ENCODE measurements around the gene DLG5.

DLG5 gene

GRCh38 chr10:77796311-77796915 lies 130.1 kb downstream of the DLG5 start:
- H3K27ac ChIP-seq (ENCODE audit: extremely low read depth, low read depth, low read length), result no peak overlapping the region
- POLR2A ChIA-PET, result no interaction called here
- TF ChIP-seq ZNF792 (tag by site-specific recombination; IDR thresholded peaks at IDR 0.05), result no peak
- TF ChIP-seq ZNF214 (tag by site-specific recombination; IDR thresholded peaks at IDR 0.05; ENCODE audit: borderline replicate concordance), result no peak
- TF ChIP-seq ZNF155 (tag by site-specific recombination; IDR thresholded peaks at IDR 0.05), result no peak
- TF ChIP-seq ZNF658 (tag by site-specific recombination; IDR thresholded peaks at IDR 0.05), result no peak
- TF ChIP-seq ZBTB10 (tag by site-specific recombination; IDR thresholded peaks at IDR 0.05), result no peak
- no peak for TF ChIP-seq SALL2 (tag by site-specific recombination; IDR thresholded peaks at IDR 0.05; ENCODE audit: borderline replicate concordance)
- TF ChIP-seq ZNF423 (tag by site-specific recombination; IDR thresholded peaks at IDR 0.05), result no peak
- TF ChIP-seq ZNF239 (tag by site-specific recombination; IDR thresholded peaks at IDR 0.05), result no peak
- TF ChIP-seq HOXA7 (CRISPR knock-in tag; IDR thresholded peaks at IDR 0.05; ENCODE audit: borderline replicate concordance), result no peak
- TF ChIP-seq ZFP69B (tag by site-specific recombination; IDR thresholded peaks at IDR 0.05), result no peak
- no peak for TF ChIP-seq ZNF354C (tag by site-specific recombination; IDR thresholded peaks at IDR 0.05; ENCODE audit: borderline replicate concordance, low read depth)
- no peak for TF ChIP-seq ZNF404 (tag by site-specific recombination; IDR thresholded peaks at IDR 0.05)
- no peak for TF ChIP-seq ZNF473 (tag by site-specific recombination; IDR thresholded peaks at IDR 0.05)
- no peak for TF ChIP-seq ZNF248 (tag by site-specific recombination; IDR thresholded peaks at IDR 0.05)
- TF ChIP-seq ZNF785 (tag by site-specific recombination; IDR thresholded peaks at IDR 0.05), result no peak
- TF ChIP-seq ZNF362 (tag by site-specific recombination; IDR thresholded peaks at IDR 0.05), result no peak
- no peak for TF ChIP-seq ZBTB48 (tag by site-specific recombination; IDR thresholded peaks at IDR 0.05)
- no peak for TF ChIP-seq ZNF266 (tag by site-specific recombination; IDR thresholded peaks at IDR 0.05; ENCODE audit: low read depth)
- no peak for TF ChIP-seq KLF17 (tag by site-specific recombination; IDR thresholded peaks at IDR 0.05)
- H3K4me3 ChIP-seq (ENCODE audit: low read depth, low read length), result no peak overlapping the region
- peaks cover 4 to 98% of the 10 kb centered on the region in 2 experiments; a peak in 2 of 3 replicates for H3K36me3 ChIP-seq (ENCODE audit: control insufficient read depth in 2 of 2, insufficient read depth in 1 of 2, low read length in 2 of 2)
- no peaks in the 10 kb centered on the region for H3K4me1 ChIP-seq (ENCODE audit: control insufficient read depth, insufficient read depth, low read length)
- H3K9me3 ChIP-seq (ENCODE audit: control insufficient read depth, insufficient read depth, low read depth, low read length), result no peaks in the 10 kb centered on the region
- CTCF ChIA-PET, result no interaction called here

- H3K36me3 ChIP-seq (ENCODE audit: control insufficient read depth in 2 of 2, insufficient read depth in 1 of 2, low read length in 2 of 2), result peaks cover 4 to 98% of the 10 kb centered on the region in 2 experiments; a peak in 2 of 3 replicates
- ChIA-PET POLR2A (no interaction called here), CTCF (no interaction called here)
- H3K4me3 ChIP-seq (ENCODE audit: low read depth, low read length), result no peak overlapping the region
- no peaks in the 10 kb centered on the region for H3K4me1 ChIP-seq (ENCODE audit: control insufficient read depth, insufficient read depth, low read length)
- H3K9me3 ChIP-seq (ENCODE audit: control insufficient read depth, insufficient read depth, low read depth, low read length), result no peaks in the 10 kb centered on the region
- H3K27ac ChIP-seq (ENCODE audit: extremely low read depth, low read depth, low read length), result no peak overlapping the region
- TF ChIP-seq ZNF133 (tag by site-specific recombination; IDR thresholded peaks at IDR 0.05) (no peak), KLF7 (tag by site-specific recombination; IDR thresholded peaks at IDR 0.05; ENCODE audit: borderline replicate concordance) (no peak), ZNF776 (tag by site-specific recombination; IDR thresholded peaks at IDR 0.05; ENCODE audit: borderline replicate concordance) (no peak), ZBTB6 (tag by site-specific recombination; IDR thresholded peaks at IDR 0.05) (no peak), TSHZ1 (tag by site-specific recombination; IDR thresholded peaks at IDR 0.05; ENCODE audit: borderline replicate concordance) (no peak), ZNF529 (tag by site-specific recombination; IDR thresholded peaks at IDR 0.05; ENCODE audit: insufficient replicate concordance) (no peak), ZNF580 (tag by site-specific recombination; IDR thresholded peaks at IDR 0.05) (no peak)
These were observed 131.0 kb downstream of the DLG5 start for GRCh38 chr10:77795426-77796055.

Measured in HEK293 (cell line).